MCF 10A (cell line): Measurements from ENCODE around the gene ESCO1. TPM values are rescaled to one million over a fixed set of nuclear protein-coding genes. Genes with fewer than 3 reads are reported as not detected.

ENCODE experiments used
- BruUV-seq: library from RNA; stranded (reverse); fragments of 400-500 nt; replicated peaks from 2 replicates; lab custom pipeline; 2021; lab: Mats Ljungman, UMichigan
- CTCF ChIA-PET: fragments of 300-600 bp; sonication (Branson Sonifier 250); formaldehyde crosslinking; extraction: SDS; loops from one replicate; lab custom pipeline; 2021; ENCODE audit warnings: antibody characterized with exemption, inconsistent platforms; lab: Yijun Ruan, JAX
- POLR2A ChIA-PET: fragments of 300-600, 350-650 bp; sonication (Branson Sonifier 250); formaldehyde crosslinking; extraction: SDS; loops from one replicate; lab custom pipeline; 2020; ENCODE audit warnings: antibody characterized with exemption, inconsistent platforms; lab: Yijun Ruan, JAX
- DNase-seq: peaks from one replicate; pipeline ENCODE4 v3.0.0-alpha.2; 2018; ENCODE audit not compliant: unreplicated experiment
- H3K27ac Mint-ChIP-seq: one replicate; pipeline ENCODE4 v1.8.0; 2022; ENCODE audit warnings: mild to moderate bottlenecking, low read depth, mixed read lengths; ENCODE audit not compliant: unreplicated experiment
- H3K27me3 Mint-ChIP-seq: one replicate; pipeline ENCODE4 v1.8.0; 2022; ENCODE audit warnings: mixed read lengths; ENCODE audit not compliant: insufficient read depth, unreplicated experiment
- H3K36me3 Mint-ChIP-seq: one replicate; pipeline ENCODE4 v1.8.0; 2022; ENCODE audit warnings: mild to moderate bottlenecking, moderate library complexity, mixed read lengths; ENCODE audit not compliant: insufficient read depth, unreplicated experiment
- H3K4me1 Mint-ChIP-seq: one replicate; pipeline ENCODE4 v1.8.0; 2022; ENCODE audit warnings: mixed read lengths; ENCODE audit not compliant: insufficient read depth, unreplicated experiment
- H3K4me3 Mint-ChIP-seq: one replicate; pipeline ENCODE4 v1.8.0; 2022; ENCODE audit warnings: mild to moderate bottlenecking, moderate library complexity, mixed read lengths; ENCODE audit not compliant: unreplicated experiment
- H3K9me3 Mint-ChIP-seq: one replicate; pipeline ENCODE4 v1.8.0; 2022; ENCODE audit warnings: mixed read lengths; ENCODE audit not compliant: unreplicated experiment
- intact Hi-C: fragments of 100-400 bp; cut with micrococcal nuclease; formaldehyde crosslinking; loops from 2 replicates; pipeline ENCODE4 v1.14.1; 2022
- total RNA-seq: library from RNA; stranded (reverse); gene quantifications from 2 replicates; pipeline ENCODE4 v1.2.3, GENCODE V29; 2022
- TF ChIP-seq, protein P1 (sequence below): fragments of 200-600 bp; IDR thresholded peaks from one replicate; pipeline ENCODE4 v1.8.0; 2022; ENCODE audit warnings: antibody characterized with exemption, mild to moderate bottlenecking; ENCODE audit not compliant: unreplicated experiment

The ESCO1 gene
- total RNA-seq, 1 experiment from 2014 or later, result 19.2 TPM

GRCh38 chr18:21538230-21538629, 62.3 kb downstream of the ESCO1 start:
- CTCF ChIA-PET, result no interaction called here
- Mint-ChIP-seq H3K9me3 (no peaks in the 10 kb centered on the region), H3K36me3 (peaks cover 51% of the 10 kb centered on the region)

GRCh38 chr18:21534327-21534726, 66.2 kb downstream of the ESCO1 start:
- no peak for DNase-seq
- TF ChIP-seq, protein P1, sequence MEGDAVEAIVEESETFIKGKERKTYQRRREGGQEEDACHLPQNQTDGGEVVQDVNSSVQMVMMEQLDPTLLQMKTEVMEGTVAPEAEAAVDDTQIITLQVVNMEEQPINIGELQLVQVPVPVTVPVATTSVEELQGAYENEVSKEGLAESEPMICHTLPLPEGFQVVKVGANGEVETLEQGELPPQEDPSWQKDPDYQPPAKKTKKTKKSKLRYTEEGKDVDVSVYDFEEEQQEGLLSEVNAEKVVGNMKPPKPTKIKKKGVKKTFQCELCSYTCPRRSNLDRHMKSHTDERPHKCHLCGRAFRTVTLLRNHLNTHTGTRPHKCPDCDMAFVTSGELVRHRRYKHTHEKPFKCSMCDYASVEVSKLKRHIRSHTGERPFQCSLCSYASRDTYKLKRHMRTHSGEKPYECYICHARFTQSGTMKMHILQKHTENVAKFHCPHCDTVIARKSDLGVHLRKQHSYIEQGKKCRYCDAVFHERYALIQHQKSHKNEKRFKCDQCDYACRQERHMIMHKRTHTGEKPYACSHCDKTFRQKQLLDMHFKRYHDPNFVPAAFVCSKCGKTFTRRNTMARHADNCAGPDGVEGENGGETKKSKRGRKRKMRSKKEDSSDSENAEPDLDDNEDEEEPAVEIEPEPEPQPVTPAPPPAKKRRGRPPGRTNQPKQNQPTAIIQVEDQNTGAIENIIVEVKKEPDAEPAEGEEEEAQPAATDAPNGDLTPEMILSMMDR, result no peak
- intact Hi-C loops, result no loop called here
- H3K27ac Mint-ChIP-seq, result no peak overlapping the region
- POLR2A ChIA-PET, result no interaction called here
- H3K9me3 Mint-ChIP-seq, result no peaks in the 10 kb centered on the region
- peaks cover 76% of the 10 kb centered on the region for H3K36me3 Mint-ChIP-seq
- no TSS peak for BruUV-seq
- H3K4me3 Mint-ChIP-seq, result no peak overlapping the region
- CTCF ChIA-PET, result no interaction called here
- H3K27me3 Mint-ChIP-seq, result no peaks in the 10 kb centered on the region
- no peaks in the 10 kb centered on the region for H3K4me1 Mint-ChIP-seq

More at GRCh38 chr18:21538230-21538629, 62.3 kb downstream of the ESCO1 start:
- no TSS peak for BruUV-seq
- Mint-ChIP-seq H3K4me3 (no peak overlapping the region), H3K4me1 (no peaks in the 10 kb centered on the region), H3K27me3 (no peaks in the 10 kb centered on the region), H3K27ac (no peak overlapping the region)
- POLR2A ChIA-PET, result interaction anchor here (0.6 to 1.3 kb wide), 2 partner anchors 10 to 17 kb away, joined by 3 to 4 read pairs; no protein-coding TSS in a partner anchor
- TF ChIP-seq, protein P1, result no peak
- intact Hi-C loops, result no loop called here
- DNase-seq, result no peak

DNA sequence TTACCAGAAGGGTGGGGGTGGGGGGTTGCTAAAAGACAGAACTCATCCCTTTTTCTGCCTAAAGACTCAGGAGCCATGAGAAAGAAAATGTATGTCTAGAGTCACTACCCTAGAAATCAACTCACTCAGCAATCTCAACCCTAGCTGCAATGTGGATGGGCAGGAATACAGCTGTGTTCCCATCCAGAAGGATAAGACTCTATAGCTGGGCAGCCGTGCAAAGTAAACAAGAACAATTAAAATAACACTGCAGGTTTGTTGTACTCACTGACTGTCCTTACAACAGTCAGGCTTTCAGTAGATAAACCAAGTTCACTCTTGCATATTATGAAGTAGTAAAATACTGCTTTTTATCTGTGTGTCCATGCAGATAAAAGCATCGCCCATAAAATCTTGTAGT, 74.0 kb downstream of the ESCO1 start:
- Mint-ChIP-seq H3K27me3 (no peaks in the 10 kb centered on the region), H3K4me3 (no peak overlapping the region), H3K36me3 (peaks cover 62% of the 10 kb centered on the region), H3K9me3 (no peaks in the 10 kb centered on the region), H3K4me1 (peaks cover 7% of the 10 kb centered on the region), H3K27ac (no peak overlapping the region)
- intact Hi-C loops, result no loop called here
- TF ChIP-seq, protein P1, result no peak
- CTCF ChIA-PET, result interaction anchor here (0.5 kb wide), 1 partner anchor 84 kb away, joined by 3 read pairs; no protein-coding TSS in a partner anchor
- BruUV-seq, result no TSS peak
- POLR2A ChIA-PET, result interaction anchor here (1.2 kb wide), 1 partner anchor 31 kb away, joined by 3 read pairs; no protein-coding TSS in a partner anchor
- no peak for DNase-seq

GRCh38 chr18:21525916-21526315, 74.6 kb downstream of the ESCO1 start:
- Mint-ChIP-seq H3K4me3 (no peak overlapping the region), H3K27ac (peak overlapping the region; percentile 16), H3K4me1 (peaks cover 7% of the 10 kb centered on the region), H3K9me3 (no peaks in the 10 kb centered on the region), H3K36me3 (peaks cover 62% of the 10 kb centered on the region), H3K27me3 (no peaks in the 10 kb centered on the region)
- TF ChIP-seq, protein P1, result no peak
- no peak for DNase-seq
- CTCF ChIA-PET, result interaction anchor here (0.5 to 0.7 kb wide), 2 partner anchors 39 to 85 kb away, joined by 3 read pairs; no protein-coding TSS in a partner anchor
- intact Hi-C loops, result no loop called here
- POLR2A ChIA-PET, result interaction anchor here (1.2 to 1.8 kb wide), 2 partner anchors 11 to 31 kb away, joined by 3 to 4 read pairs; no protein-coding TSS in a partner anchor
- no TSS peak for BruUV-seq
